ENCODE measurements around the gene KRT79.

Gene KRT79

DNA sequence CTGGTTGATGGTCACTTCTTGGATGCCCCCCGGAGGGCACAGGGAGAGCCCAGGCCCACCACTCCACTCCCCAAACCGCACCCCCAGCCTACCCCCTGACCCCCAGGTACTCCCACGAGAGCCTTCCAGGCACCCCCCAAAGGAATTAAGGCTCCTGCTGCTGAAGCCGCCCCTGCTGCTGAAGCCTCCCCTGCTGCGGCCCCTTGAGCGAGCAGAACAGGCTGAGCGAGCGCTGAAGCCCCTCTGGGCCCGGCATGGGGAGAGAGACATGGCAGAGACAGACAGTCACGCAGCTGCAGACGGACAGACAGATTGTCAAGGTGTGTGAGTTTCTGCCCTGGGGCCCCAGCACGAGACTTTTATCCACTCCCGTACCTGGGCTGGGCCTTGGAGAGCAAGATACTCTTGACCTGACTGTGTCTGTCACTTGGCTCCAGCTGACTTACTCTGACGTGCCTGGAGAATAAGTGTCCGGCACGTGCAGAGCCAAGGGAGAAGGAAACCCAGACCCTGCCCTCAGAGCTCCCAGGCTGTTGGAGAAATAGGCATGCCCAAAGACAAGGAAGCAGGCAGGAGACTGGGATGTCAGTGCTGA, 14.6 kb upstream of the KRT79 start, which contains the start of gene KRT78:
KRT78 (minus strand) TSS at position 334 of the 595 bp plus-strand sequence; CDS start at position 270, 64 bp downstream.
- TF ChIP-seq, protein P1, sequence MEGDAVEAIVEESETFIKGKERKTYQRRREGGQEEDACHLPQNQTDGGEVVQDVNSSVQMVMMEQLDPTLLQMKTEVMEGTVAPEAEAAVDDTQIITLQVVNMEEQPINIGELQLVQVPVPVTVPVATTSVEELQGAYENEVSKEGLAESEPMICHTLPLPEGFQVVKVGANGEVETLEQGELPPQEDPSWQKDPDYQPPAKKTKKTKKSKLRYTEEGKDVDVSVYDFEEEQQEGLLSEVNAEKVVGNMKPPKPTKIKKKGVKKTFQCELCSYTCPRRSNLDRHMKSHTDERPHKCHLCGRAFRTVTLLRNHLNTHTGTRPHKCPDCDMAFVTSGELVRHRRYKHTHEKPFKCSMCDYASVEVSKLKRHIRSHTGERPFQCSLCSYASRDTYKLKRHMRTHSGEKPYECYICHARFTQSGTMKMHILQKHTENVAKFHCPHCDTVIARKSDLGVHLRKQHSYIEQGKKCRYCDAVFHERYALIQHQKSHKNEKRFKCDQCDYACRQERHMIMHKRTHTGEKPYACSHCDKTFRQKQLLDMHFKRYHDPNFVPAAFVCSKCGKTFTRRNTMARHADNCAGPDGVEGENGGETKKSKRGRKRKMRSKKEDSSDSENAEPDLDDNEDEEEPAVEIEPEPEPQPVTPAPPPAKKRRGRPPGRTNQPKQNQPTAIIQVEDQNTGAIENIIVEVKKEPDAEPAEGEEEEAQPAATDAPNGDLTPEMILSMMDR (IDR thresholded peaks at IDR 0.05; ENCODE audit: low read depth, low read length, missing control alignments): no peak
- H3K4me3 ChIP-seq (ENCODE audit: low read depth, low read length): no peak within 1 kb of the TSS
- DNase-seq (ENCODE audit: low read depth): no peak

DNA sequence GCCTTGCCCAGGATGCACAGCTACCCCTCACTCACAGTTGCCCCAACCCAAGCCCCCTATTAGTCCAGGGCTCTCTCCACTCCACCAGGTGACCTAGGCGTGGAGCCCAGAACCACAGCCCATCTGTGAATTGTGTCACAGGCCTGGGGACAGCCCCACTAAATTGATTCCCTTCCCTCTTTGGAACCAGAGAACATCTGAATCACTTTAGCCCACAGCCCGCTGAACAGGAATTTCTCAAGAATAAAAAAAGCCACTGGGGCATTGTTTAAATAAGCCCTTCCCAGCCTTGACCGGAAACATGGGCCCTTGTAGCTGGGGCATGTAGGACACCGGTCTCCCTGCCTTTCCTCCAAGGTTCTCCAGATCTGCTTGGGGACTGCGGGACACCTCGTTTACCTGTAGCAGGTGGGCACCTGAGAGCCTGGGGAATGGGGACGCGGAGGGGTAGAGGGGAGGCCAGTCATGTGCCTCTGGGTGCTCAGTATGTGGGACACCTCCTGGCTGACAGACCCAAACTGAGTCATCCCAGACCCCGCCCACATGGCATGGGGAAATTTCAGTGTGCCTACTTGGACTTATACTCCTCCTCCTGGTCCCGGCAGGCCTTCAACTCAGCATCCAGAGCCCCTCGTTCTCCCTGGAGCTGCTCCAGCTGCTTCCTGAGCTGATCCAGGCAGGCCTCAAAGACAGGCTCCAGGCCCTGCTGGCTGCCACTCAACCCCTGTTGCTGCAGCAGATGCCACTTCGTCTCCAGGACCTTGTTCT, 13.4 kb upstream of the KRT79 start:
- no peak overlapping the region for H3K4me3 ChIP-seq (ENCODE audit: low read depth, low read length)
- no peak for DNase-seq (ENCODE audit: low read depth)
- TF ChIP-seq, protein P1 (IDR thresholded peaks at IDR 0.05; ENCODE audit: low read depth, low read length, missing control alignments): no peak

DNA sequence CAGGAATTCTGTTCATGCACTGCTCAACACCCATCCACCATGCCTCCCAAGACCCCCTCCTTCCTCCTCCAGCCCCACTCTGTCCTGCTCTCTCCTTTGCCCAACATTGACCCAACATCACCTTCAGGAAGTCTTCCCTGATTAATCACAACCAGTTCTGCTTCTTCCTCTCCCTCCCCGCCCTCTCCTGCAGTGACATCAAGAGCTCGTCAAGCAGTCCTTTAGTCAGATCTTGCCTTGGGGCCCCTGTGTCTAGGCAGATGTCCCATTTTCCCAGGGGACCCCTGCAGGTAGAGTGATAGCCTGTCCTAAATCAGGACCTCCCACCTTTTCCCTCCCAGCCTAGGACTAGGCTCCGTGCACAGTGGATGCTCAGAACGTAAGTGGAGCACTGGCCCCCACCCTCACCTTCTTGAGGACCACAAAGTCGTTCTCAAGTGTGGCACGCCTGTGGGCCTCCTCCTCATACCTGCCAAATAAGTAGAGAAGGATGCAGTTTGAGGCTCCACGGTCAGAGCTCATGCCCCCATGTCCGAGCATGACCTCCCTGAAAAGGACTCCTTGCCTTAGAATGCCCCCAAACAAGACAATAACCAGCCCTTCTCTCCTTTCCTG, 12.4 kb upstream of the KRT79 start:
- no peak overlapping the region for H3K4me3 ChIP-seq (ENCODE audit: low read depth, low read length)
- no peak for DNase-seq (ENCODE audit: low read depth)
- TF ChIP-seq, protein P1 (IDR thresholded peaks at IDR 0.05; ENCODE audit: low read depth, low read length, missing control alignments): no peak

DNA sequence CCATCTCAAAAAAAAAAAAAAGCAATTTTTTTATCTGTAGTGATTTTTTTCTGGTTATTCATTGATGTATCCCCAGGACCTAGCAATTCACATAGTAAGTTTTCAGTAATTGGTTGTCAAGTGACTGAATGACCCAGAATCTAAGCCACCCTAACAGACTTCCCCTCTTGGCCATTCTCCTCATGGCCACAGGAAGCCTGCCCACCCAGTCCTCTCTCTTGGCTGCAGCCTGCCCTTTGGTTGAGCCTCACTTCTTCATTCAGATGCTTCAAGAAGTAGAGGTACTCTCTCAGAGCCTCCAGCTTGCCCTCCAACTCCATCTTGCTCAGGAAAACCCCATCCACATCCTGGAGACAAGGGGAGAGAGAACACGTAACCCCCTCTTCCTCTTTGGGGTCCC, 11.8 kb upstream of the KRT79 start:
- TF ChIP-seq, protein P1 (IDR thresholded peaks at IDR 0.05; ENCODE audit: low read depth, low read length, missing control alignments): no peak
- no peak for DNase-seq (ENCODE audit: low read depth)
- no peak overlapping the region for H3K4me3 ChIP-seq (ENCODE audit: low read depth, low read length)

DNA sequence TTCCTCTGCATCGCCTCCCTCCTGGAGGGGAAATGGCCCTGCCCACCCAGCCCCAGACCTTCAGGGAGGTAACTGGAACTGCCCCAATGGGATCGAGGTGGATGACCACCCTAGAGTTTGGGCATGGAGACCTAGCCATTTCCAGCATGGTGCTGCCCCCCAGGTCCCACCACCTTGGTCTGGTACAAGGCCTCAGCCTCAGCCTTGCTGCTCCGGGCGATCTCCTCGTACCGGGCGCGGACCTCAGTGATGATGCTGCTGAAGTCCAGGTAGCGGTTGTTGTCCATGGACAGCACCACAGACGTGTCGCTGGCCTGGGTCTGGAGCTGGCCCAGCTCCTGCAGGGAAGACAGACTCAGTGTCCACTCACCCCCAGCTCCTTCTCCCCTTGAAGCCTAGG, 10.3 kb upstream of the KRT79 start:
- TF ChIP-seq, protein P1 (IDR thresholded peaks at IDR 0.05; ENCODE audit: low read depth, low read length, missing control alignments): no peak
- DNase-seq (ENCODE audit: low read depth): no peak
- no peak overlapping the region for H3K4me3 ChIP-seq (ENCODE audit: low read depth, low read length)

DNA sequence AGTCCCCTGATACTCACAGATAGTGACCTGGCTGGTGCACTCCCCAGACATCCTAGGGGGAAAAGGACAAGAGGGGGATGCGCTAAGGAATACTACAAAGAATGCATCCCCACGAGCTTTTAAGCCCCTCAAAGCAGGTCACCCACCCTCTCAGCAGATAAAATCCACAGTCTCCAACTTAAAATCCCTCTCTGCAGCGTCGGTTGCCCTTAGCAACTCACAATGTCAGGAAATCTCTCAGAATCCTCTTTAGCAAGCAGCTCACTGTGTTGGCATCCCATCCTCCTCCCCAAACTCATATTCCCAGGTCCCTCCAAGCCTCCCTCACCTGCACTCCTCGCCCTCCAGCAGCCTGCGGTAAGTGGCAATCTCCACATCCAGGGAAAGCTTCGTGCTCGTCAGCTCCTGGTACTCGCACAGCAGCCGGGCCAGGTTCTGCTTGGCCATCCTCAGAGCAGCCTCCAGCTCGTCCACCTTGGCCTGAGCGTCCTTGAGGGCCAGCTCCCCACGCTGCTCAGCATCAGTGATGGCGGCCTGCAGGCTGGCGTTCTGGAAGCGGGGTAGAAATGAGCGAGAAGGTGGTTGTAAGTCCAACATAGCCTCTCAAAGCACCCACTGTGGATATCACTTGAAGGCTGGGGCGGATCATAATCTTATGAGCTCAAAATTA, 5.5 kb upstream of the KRT79 start:
- DNase-seq (ENCODE audit: low read depth): no peak
- TF ChIP-seq, protein P1 (IDR thresholded peaks at IDR 0.05; ENCODE audit: low read depth, low read length, missing control alignments): no peak
- no peak overlapping the region for H3K4me3 ChIP-seq (ENCODE audit: low read depth, low read length)

All from GM12864 (cell line).